SKM-1 treated with dmso at 0.1 percent for 144 hours (cell line): ENCODE data around the gene RDH11.

Experiments
- DNase-seq: peaks from one replicate; lab custom pipeline; 2025; ENCODE audit not compliant: unreplicated experiment; lab: John Stamatoyannopoulos, UW

The RDH11 gene

GRCh38 chr14:67650694-67651093, 44.9 kb downstream of the RDH11 start:
- no peak for DNase-seq

DNA sequence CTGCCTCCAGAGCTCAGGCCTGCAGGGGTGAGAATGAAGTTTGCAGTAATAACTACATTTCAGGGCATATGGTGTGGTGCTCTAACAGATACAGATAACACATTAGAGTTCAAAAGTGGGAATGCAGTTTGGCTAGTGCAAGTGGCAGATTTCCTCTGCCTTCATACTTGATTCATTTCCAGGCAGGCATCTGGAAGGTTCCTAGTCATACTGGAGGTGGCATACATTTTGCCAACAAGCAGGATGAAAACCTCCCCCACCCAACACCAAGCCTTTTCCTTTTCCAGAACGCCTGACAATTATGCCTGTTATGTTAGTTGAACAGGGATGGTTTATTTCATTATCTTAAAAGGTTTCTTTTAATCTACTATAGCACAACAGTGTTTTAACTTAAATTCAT, 45.4 kb downstream of the RDH11 start:
- DNase-seq: no peak

GRCh38 chr14:67646131-67646530, 49.4 kb downstream of the RDH11 start:
- DNase-seq: no peak

- no peak for DNase-seq
These were observed 50.1 kb downstream of the RDH11 start for GRCh38 chr14:67645414-67645813.

DNA sequence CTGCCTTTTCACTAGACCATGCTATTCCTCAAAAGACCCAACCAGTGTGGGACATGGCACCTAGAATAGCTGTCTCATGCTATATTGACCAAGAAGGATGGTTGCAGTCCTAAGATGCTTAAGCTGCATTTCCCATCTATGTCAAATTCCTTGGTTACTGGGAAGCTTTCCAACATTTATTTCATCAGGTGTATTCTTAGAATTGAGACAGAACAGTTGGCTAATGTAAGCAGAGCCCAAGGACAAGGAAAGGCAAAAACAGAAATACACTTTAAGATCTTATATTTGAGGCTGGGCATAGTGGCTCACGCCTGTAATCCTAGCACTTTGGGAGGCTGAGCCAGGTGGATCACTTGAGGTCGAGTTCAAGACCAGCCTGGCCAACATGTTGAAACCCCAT, 51.1 kb downstream of the RDH11 start:
- no peak for DNase-seq

DNA sequence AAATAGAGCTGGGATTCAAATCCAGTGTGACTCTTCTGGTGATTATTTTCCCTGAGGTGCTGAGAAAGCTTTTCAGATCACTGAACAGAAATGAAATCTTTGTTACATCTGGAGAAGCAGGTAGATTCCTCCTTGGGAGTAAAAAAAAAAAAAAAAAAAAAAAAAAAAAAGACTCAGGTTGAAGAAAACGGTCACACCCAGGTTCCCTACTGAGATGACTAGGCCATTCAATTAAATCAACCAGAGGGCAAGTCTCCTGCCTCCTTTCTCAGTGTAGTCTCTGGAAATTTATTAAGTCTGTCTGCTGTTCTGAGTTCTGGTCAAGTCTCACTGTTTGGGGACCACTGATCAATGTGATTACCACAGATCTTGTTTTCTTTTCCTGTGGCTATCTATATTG, 51.9 kb downstream of the RDH11 start:
- DNase-seq: no peak

- DNase-seq: no peak
These were observed 53.4 kb downstream of the RDH11 start for GRCh38 chr14:67641902-67642749.

DNA sequence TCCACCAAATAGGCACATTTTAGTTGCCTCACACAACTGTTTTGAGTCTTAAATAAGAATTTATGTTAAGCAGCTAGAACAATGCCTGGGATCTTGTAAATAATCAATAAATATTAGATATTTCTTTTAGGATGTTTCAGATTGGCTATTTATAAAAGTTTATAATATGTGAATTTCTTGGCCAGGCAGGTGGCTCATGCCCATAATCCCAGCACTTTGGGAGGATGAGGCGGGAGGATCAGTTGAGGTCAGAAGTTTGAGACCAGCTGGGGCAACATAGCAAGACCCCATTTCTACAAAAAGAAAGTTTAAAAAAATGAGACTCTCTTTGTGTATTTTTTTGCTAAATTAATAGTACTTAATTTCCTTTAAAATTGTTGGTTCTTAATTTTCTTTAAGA, 54.1 kb downstream of the RDH11 start:
- DNase-seq: no peak

- DNase-seq: no peak
These were observed 56.9 kb downstream of the RDH11 start for GRCh38 chr14:67638642-67639041.

DNA sequence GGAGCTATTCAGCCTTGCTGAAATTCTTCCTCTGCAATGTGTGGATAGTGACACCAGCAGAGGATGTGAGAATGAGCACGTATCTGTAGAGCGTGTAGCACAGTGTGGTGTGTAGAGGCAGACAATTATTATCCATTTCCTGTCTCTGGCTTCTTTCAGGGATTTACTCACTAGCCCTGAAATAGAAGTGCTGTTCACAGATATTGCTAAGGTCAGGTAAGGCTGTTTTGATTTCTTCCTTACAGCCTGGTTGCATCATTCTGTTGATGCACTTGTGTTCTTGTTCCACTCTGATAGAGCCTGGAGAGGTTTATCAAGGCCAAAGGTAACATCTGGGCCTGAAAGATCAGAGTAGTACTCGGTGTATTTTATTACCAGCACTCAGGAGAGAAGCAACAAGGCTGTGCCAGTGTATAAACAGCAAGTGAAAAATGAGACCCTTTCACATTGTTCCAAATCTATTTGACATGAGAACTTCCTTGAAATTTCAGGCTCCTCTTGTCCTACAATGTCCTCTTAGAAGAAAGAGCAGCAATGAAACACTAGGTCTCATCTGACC, 59.1 kb downstream of the RDH11 start:
- no peak for DNase-seq

- DNase-seq: no peak
These were observed 62.0 kb downstream of the RDH11 start for GRCh38 chr14:67633451-67634147.

GRCh38 chr14:67630938-67631337, 64.6 kb downstream of the RDH11 start:
- DNase-seq: no peak

DNA sequence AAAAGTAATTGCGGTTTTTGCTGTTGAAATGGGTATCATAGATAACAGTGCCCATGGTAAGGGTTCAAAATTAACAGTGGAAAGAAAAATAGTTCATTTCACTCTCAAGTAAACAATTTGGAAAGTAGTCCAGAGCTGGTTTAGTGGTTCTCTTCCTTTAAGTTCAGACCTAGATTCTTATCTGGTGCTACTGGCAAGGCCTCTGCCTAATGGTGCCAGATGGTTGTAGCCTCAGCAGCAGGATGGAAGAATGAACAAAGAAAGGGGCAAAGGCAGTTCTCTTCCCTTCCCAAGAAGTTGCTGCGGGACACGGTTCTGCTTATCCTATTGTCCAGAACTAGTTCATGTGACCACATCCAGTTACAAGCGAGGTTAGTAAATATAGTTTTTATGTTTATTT, 65.4 kb downstream of the RDH11 start:
- no peak for DNase-seq

GRCh38 chr14:67627519-67627918, 68.0 kb downstream of the RDH11 start:
- no peak for DNase-seq
